Measurements from ENCODE around the gene S100A5. TPM values are rescaled to one million over a fixed set of nuclear protein-coding genes. Genes with fewer than 3 reads are reported as not detected.

The S100A5 gene, protein sequence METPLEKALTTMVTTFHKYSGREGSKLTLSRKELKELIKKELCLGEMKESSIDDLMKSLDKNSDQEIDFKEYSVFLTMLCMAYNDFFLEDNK
- total RNA-seq (2022; extraction: Qiagen RNA extraction): 0.70 to 1.1 TPM (median 0.81 TPM) in 5 replicates

DNA sequence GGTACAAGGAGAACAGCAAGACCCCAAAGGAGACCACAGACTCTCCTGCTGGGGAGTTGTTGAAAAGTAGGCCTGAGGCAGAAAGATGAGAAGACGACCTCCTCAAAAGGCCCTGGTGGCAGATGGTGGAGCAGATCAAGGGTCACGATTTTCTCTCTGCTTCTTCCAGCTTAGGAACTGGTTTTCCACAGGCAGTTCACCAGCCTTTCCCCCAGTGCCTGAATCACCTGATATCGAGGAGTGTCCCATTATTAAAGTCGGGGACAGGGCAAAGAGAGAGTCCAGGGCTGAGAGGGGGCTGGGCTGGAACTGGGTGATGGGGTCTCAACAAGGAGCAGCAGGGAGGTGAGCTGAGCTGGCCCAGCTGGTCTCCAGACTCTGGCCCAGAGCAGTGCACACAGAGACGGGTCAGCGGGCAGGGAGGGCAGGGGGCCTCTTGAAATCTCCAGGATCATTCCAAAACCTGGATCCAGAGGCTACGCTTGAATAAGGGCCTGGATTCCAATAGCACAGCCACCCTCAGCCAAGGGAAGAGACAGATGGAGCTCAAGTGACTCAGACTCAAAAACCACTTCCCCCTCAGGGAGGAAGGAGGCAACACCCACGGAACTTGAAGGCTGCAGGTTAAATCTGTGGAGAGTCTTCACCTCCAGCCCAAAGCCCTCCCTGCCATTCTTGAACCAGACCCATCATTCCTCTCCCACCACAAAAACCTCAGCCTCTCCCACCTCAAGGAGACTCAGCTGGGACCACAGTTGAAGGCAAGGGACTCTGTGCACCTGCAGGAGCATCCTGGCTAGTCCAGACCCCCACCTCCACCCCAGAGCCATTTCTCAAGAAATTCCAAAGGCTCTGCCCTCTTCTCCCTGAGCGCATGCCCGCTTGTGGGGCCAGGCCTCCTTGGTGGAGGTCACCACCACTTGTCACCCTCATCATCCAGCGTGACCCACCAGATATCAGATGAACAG, at the start of gene S100A5:
Gene S100A5 (minus strand): TSS at position 541 of the 968 bp plus-strand sequence. CDS start 743 bp downstream, outside the sequence.

DNA sequence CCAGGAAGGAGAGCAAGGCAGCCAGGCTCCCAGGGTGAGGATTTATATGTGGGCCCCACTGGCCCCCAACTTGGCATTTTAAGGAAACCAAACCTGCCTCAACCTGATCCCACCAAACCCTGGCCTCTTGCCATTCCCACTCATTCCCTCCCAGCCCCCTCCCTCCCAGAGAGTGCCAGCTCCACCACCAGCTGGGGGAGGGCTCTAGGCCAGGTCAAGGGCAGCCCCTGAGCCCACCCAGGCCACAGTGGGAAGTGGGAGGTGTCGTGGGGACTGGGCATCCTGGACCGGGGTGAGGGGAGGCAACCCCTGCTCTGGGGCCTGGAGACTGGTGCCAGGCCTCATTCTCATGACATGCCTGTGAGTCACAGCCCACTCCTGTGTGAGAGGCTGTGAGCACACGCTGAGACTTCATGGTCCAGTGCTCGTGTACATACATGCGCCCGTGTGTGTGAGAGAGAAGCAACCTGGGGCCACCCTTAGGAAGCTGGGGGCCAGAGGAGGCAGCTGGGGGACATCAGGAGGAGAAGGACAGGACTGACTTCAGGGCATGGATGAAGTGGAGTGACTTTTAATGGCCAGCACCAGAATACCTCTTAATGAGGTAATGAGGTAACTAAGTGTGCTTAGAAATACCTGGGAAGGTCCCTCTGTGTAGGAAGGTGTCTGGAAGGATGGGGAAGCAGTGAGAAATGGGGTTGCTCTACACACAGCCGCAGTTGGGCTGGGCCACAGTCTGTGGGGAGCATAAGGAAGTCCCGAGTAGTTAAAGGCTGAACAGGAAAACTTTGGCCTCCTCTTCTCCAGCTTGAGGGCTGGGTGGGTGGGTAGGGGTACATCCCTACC, 25.0 kb upstream of the S100A5 start, which contains the start of gene S100A2:
Gene S100A2 (minus strand): TSS at position 316 of the 846 bp plus-strand sequence. CDS start 1,967 bp downstream, outside the sequence.

GRCh38 chr1:153548722-153549688, 8.3 kb upstream of the S100A5 start, which contains the start of gene S100A3:
Gene S100A3, minus strand, starts transcription at chr1:153549258. Its CDS starts 773 bp downstream, at chr1:153548485.

GRCh38 chr1:153545067-153546055, 4.6 kb upstream of the S100A5 start, which contains the start of gene S100A4:
Gene S100A4, minus strand, starts transcription at chr1:153545806. Its CDS starts 1,012 bp downstream, at chr1:153544794.

DNA sequence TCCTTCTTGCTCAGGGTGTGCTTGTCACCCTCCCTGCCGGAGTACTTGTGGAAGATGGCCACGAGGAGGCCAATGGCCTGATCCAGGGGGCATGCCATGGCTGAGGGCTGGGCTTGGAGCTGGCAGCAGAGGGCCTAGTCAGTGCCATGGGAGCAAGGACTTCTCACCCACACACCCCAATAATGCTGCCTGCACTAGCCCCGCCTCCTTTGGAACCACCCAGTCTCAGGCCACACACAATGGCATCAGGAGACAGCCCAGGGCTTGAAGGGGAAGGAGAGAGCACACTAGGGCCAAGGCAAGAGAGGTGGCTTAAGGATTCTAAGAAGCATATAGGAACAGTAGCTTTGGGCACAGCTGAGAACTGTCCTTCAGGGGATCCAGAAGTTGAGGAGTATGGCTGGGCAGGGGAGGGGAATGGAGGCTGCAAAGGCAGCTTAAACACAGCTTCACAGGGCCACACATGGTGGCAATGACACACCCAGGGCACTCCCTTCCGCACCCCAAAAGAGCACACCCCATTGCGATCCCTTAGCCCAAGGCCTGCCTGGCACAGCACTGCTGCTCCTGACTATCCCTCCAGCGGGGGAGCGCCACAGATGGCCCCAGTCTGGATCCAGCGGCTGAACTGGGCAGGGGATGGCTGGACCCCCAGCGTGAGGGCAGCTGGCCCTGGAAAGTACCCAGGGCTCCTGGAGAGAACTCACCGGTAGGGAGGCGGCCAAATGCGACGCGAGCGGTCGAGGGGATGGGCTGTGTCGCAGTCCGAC, 5.3 kb downstream of the S100A5 start, which contains the start of gene S100A6:
Gene S100A6 (minus strand): TSS at position 750 of the 770 bp plus-strand sequence. CDS start 652 bp downstream, at position 98.

Other genes starting within 250 kb of the S100A5 start
- gene PGLYRP3, start 228.0 kb downstream of the S100A5 start, total RNA-seq (2022; extraction: Qiagen RNA extraction): not detected in 5 replicates
- gene PGLYRP4, start 192.1 kb downstream of the S100A5 start, total RNA-seq (2022; extraction: Qiagen RNA extraction): not detected in 5 replicates
- 0.36 to 1.1 TPM (median 0.50 TPM) in 5 replicates for gene S100A9, start 183.1 kb downstream of the S100A5 start, total RNA-seq (2022; extraction: Qiagen RNA extraction)
- gene S100A12, start 165.3 kb downstream of the S100A5 start, total RNA-seq (2022; extraction: Qiagen RNA extraction): not detected in 5 replicates
- gene S100A8, start 149.9 kb downstream of the S100A5 start, total RNA-seq (2022; extraction: Qiagen RNA extraction): not detected in 5 replicates
- not detected in 5 replicates for gene S100A7A, start 124.4 kb downstream of the S100A5 start, total RNA-seq (2022; extraction: Qiagen RNA extraction)
- gene S100A7, start 80.3 kb downstream of the S100A5 start, total RNA-seq (2022; extraction: Qiagen RNA extraction): not detected in 5 replicates
- gene S100A6, start 4.9 kb downstream of the S100A5 start, total RNA-seq (2022; extraction: Qiagen RNA extraction): 3,058 to 3,788 TPM (median 3,444 TPM) in 5 replicates
- 1,610 to 1,903 TPM (median 1,713 TPM) in 5 replicates for gene S100A4, start 4.9 kb upstream of the S100A5 start, total RNA-seq (2022; extraction: Qiagen RNA extraction)
- 93.8 to 105 TPM (median 100 TPM) in 5 replicates for gene S100A3, start 8.3 kb upstream of the S100A5 start, total RNA-seq (2022; extraction: Qiagen RNA extraction)
- 16.0 to 29.8 TPM (median 24.0 TPM) in 5 replicates for gene S100A2, start 24.9 kb upstream of the S100A5 start, total RNA-seq (2022; extraction: Qiagen RNA extraction)
- gene S100A16, start 72.2 kb upstream of the S100A5 start, total RNA-seq (2022; extraction: Qiagen RNA extraction): 447 to 522 TPM (median 509 TPM) in 5 replicates
- gene S100A14, start 75.4 kb upstream of the S100A5 start, total RNA-seq (2022; extraction: Qiagen RNA extraction): 0.30 to 0.71 TPM (median 0.40 TPM) in 5 replicates
- 153 to 182 TPM (median 174 TPM) in 5 replicates for gene S100A13, start 86.6 kb upstream of the S100A5 start, total RNA-seq (2022; extraction: Qiagen RNA extraction)
- gene S100A1, start 87.5 kb upstream of the S100A5 start, total RNA-seq (2022; extraction: Qiagen RNA extraction): 0.38 to 0.74 TPM (median 0.61 TPM) in 5 replicates
- gene CHTOP, start 93.1 kb upstream of the S100A5 start, total RNA-seq (2022; extraction: Qiagen RNA extraction): 68.7 to 85.0 TPM (median 79.2 TPM) in 5 replicates
- 54.1 to 63.4 TPM (median 57.4 TPM) in 5 replicates for gene SNAPIN, start 117.8 kb upstream of the S100A5 start, total RNA-seq (2022; extraction: Qiagen RNA extraction)
- gene ILF2, start 130.1 kb upstream of the S100A5 start, total RNA-seq (2022; extraction: Qiagen RNA extraction): 260 to 295 TPM (median 261 TPM) in 5 replicates
- gene NPR1, start 137.8 kb upstream of the S100A5 start, total RNA-seq (2022; extraction: Qiagen RNA extraction): 0.82 to 1.1 TPM (median 1.0 TPM) in 5 replicates
- gene INTS3, start 187.1 kb upstream of the S100A5 start, total RNA-seq (2022; extraction: Qiagen RNA extraction): 18.9 to 20.5 TPM (median 20.3 TPM) in 5 replicates
- gene SLC27A3, start 234.5 kb upstream of the S100A5 start, total RNA-seq (2022; extraction: Qiagen RNA extraction): 0.73 to 2.4 TPM (median 1.3 TPM) in 5 replicates